Mammary epithelial cell (primary cell): Measurements from ENCODE around the gene ELOVL1.

Experiments
- CTCF ChIP-seq, 2 donors: IDR thresholded peaks in 1 of 2; conservative IDR thresholded peaks in 1 of 2; 2 replicates each; pipeline ENCODE4 v1.5.1; 2011 to 2012; ENCODE audit warnings: inconsistent platforms in 2 of 2, low read length in 2 of 2, mild to moderate bottlenecking in 2 of 2, control low read depth in 1 of 2, low read depth in 1 of 2; ENCODE audit not compliant: insufficient read depth in 1 of 2; ENCODE audit errors: extremely low read depth in 1 of 2
- EZH2 ChIP-seq: IDR thresholded peaks from 2 replicates; pipeline ENCODE4 v1.6.1; 2012; ENCODE audit warnings: low read length, inconsistent platforms, borderline replicate concordance

DNA sequence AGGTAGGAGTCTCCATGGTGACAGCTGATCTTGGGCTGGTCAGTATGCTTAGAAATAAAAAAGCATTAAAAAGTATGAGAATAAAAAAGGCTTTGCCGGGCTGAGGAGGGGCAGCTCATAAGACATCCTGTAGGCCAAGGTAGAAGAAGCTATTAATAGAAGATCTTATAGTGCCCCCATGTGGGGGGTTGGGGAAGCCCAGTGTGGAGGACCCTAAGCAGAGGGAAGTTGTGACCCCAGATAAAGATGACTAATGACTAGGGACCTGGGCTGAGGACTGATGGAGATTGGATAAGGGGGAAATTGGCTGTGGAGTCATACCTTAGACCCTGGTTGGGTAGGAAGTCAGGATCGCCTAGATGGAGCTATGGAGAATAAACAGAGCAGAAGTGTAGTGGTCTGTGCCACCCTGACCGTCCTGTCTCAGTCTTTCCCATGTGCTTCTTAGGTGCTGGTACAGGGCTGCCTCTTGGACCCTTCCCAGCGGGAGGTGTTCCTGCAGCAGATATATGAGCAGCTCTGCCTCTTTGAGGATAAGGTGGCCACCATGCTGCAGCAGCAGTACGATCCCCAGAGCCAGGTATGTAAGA lies 46.9 kb upstream of the ELOVL1 start:
- peak; percentile 42 to 53 for TF ChIP-seq CTCF (conservative IDR thresholded peaks at IDR 0.05 in 1 of 2, IDR thresholded peaks at IDR 0.05 in 1 of 2; ENCODE audit: extremely low read depth in 1 of 2, insufficient read depth in 1 of 2, low read depth in 1 of 2, low read length in 2 of 2)
- no peak for TF ChIP-seq EZH2
